Dermis blood vessel endothelial cell (primary cell): Measurements from ENCODE around the gene FOXO6. TPM values are rescaled to one million over a fixed set of nuclear protein-coding genes. Genes with fewer than 3 reads are reported as not detected.
A peak's percentile ranks its signal among the peaks of the same experiment; 100 is the strongest.

Experiments used
- DNase-seq: peaks from one replicate; pipeline ENCODE4 v3.0.0; 2010
- total RNA-seq: library from RNA; depleted of rRNA; stranded (reverse); fragments of >200 nt; gene quantifications from 2 replicates; pipeline ENCODE4 v1.2.3, GENCODE V29; 2014

Gene FOXO6
- total RNA-seq, 1 donor from 2014 or later = not detected

DNA sequence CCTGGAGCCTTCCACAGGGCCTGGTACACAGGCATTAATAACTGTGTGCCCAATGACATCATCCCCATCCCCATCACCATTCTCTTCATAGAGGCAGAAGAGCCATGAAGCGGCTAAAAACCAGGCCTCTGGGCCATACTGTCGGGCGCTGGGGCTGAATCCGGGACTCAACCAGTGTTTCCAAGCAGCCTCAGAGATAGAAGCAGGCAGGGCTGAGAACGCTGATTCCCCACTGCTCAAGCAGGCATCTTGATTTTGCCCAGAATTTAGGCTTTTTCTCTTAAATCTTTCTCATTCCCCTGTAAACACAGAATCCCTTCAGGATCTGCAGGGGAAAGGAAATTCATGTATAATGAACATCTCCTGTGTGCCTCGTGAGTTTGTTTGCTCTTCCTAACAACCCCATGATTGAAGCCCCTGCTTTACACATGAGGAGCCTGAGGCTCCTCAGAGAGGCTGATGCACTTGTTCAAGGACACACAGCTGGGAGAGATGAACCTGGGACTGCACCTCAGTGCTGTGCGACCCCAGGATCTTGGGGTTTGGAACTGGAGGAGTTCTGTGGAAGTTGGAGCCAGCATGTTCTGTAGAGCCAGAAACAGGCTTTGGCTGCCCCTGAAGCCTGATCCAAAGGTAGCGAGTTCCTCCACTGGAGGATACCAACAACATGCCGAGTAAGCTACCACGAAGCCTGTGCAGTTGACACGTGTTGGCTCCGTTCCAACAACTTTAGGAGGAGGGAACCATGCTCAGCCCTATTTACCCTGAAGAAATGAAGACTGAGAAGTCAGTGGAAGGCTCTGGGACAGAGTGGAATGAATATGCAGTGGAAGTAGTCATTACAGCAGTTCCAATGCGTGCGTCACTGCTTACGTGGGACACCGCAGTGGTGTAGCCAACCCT, 67.8 kb downstream of the FOXO6 start:
- DNase-seq = no peak

DNA sequence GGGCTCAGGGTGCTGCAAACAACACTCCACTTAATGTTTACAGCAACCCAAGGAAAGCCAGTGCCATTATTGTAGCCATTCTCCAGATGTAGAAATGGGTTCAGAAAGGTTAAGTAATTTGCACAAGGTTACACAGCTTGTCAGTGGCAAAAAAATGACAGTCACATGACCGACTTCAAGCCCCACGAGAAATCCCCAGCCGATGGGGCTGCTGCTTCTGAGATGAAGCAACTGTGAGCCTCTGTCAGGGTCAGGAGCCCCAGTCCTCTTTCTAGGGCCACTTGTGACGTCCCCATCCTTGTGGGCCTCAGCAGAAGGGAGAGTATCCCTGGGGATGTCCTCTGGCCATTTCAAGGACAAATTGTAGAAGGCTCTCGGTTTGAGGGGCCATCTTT, 68.4 kb downstream of the FOXO6 start:
- no peak for DNase-seq

DNA sequence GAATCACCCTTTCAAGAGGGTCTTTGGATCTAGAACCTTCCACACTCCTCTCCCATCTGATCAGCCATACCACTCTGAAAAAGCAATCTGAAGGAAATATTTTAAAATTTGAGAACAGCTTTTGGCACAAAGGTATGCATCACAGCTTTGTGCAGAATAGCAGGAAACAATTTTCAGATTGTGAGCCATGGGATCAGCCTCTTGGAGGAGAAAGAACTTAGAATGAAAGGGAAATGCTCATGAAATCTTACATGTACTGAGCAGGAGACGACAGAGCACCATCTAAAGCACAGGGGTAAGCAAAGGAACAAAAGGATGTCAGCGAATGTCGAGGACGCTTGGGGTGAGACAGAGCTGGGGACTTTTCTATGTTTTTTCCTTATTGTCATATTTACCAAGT, 68.8 kb downstream of the FOXO6 start:
- DNase-seq = no peak

DNA sequence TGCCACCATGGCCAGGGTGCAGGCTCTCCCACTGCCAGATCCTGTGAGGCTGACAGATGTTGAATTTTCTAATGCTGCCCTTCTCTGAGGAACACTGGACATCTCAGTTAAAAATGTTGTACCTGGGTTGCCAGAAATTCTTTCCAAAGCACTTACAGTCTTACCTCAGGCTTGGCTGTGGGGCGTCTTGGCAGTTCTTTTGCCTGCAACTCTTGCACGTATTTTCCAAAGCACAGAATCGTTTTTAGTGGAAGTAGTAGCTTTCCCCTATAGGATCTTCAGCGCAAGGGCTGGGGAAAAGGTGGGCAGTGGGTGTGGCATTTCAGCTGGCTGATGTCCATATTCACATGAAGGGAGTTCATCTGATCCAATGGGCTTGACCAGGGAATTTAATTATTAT, 69.3 kb downstream of the FOXO6 start:
- DNase-seq = no peak

DNA sequence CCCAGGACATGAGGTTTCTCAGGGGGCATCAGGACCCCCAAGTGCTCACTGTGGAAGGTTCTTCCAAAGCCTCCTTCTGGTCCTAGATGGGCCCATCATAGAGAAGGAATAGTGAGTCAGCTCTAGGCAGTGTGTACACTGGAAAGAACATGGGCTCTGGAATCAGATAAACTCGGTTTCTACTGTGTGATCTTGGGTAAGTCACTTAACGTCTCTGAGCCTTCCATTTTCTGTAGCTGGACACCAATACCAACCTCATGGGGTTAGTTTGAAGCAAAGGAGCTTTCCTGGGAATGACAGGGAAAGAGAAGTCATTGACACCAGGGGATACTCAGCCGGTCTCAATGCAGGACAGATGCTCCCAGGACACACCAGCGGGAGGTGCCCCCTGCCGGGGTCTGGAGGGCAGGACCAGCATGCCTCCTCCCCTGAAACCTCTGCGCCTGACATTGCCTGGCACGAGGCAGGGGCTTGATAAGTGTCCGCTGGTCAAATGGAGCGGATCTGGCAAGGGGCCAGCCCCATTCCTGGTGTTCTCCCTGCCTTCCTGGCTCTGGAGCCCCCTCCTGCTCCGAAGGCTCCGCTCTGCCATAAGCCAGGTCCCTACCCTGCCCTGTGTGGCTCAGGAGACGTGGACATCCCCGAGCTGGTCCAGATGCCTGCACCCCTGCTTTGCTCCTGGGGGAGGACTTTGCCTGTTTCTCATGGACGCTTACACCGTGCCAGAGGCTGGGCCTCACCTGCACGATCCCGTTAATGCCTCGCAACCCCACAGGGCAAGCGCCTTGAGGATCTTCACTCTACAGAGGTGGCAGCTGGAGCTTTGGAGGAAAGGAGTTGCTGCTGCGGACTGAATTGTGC, 70.5 kb downstream of the FOXO6 start:
- peak; percentile 27 for DNase-seq

Other genes starting within 250 kb of the FOXO6 start
- 14.8 and 16.0 TPM in 2 replicates for gene SCMH1, start 119.1 kb upstream of the FOXO6 start, total RNA-seq
- 0.17 TPM in 1 of 2 replicates, not detected in the other for gene EDN2, start 123.2 kb downstream of the FOXO6 start, total RNA-seq